Dendritic cell treated with granulocyte-macrophage colony-stimulating factor and Interleukin-4, amounts not matched to agents 40 ng/mL and 50 ng/mL, for 4 days (primary cell): ENCODE measurements around the gene UROS.

Experiments used
- H3K27ac Mint-ChIP-seq: one replicate; pipeline ENCODE4 v1.8.0; 2022; ENCODE audit warnings: mild to moderate bottlenecking, mixed read lengths
- H3K27me3 Mint-ChIP-seq: one replicate; pipeline ENCODE4 v1.8.0; 2022; ENCODE audit warnings: mild to moderate bottlenecking, mixed read lengths
- H3K36me3 Mint-ChIP-seq: one replicate; pipeline ENCODE4 v1.8.0; 2022; ENCODE audit warnings: low read depth, mixed read lengths
- H3K4me1 Mint-ChIP-seq: one replicate; pipeline ENCODE4 v1.8.0; 2022; ENCODE audit warnings: low read depth, mixed read lengths
- H3K4me3 Mint-ChIP-seq: one replicate; pipeline ENCODE4 v1.8.0; 2022; ENCODE audit warnings: mild to moderate bottlenecking, moderate library complexity, mixed read lengths
- H3K9me3 Mint-ChIP-seq: one replicate; pipeline ENCODE4 v1.8.0; 2022; ENCODE audit warnings: mixed read lengths
- intact Hi-C: fragments of 100-400 bp; cut with micrococcal nuclease; formaldehyde crosslinking; loops from one replicate; pipeline ENCODE4 v1.15.0; 2022

The UROS gene

DNA sequence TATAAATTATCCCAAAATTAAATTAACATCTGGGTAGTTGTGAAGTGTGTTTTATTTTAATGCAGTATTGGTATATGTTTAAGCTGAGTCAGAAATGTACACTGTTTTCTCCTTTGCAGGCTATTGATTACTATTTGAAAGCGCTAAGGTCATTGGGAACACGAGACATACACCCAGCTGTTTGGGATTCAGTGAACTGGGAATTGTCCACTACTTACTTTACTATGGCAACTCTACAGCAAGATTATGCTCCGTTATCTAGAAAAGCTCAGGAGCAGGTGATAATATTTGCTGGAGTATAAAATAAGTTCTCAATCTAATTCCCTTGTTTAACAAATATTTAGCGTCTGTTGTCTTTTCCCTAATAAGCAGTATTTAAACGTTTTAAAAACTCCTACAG, 75.6 kb downstream of the UROS start:
- Mint-ChIP-seq H3K27me3 (no peaks in the 10 kb centered on the region), H3K27ac (no peak overlapping the region), H3K4me3 (no peak overlapping the region), H3K9me3 (no peaks in the 10 kb centered on the region), H3K4me1 (no peaks in the 10 kb centered on the region), H3K36me3 (peaks cover 93% of the 10 kb centered on the region)
- intact Hi-C loops: no loop called here

DNA sequence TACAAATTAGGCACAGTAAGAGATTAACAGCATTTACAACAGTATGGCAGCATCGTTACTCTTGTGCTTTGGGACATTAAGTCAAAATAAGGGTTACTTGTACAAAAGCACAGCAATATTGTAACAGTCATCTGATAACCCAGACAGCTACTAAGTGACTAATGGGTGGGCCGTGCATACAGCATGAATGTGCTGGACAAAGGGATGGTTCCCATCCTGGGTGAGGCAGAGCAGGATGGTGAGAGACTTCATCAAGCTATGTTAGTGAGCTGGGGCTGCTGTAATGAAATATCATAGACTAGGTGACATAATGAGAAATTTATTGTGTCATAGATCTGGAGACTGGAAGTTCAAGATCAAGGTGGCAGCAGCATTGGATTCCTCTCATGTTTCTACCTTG, 78.1 kb downstream of the UROS start:
- Mint-ChIP-seq H3K9me3 (no peaks in the 10 kb centered on the region), H3K27ac (no peak overlapping the region), H3K4me1 (no peaks in the 10 kb centered on the region), H3K4me3 (no peak overlapping the region), H3K36me3 (peaks cover 96% of the 10 kb centered on the region), H3K27me3 (no peaks in the 10 kb centered on the region)
- intact Hi-C loops: no loop called here

GRCh38 chr10:125742465-125742864, 80.6 kb downstream of the UROS start:
- Mint-ChIP-seq H3K9me3 (no peaks in the 10 kb centered on the region), H3K27me3 (no peaks in the 10 kb centered on the region), H3K27ac (no peak overlapping the region), H3K4me3 (no peak overlapping the region), H3K36me3 (peaks cover 96% of the 10 kb centered on the region), H3K4me1 (no peaks in the 10 kb centered on the region)
- intact Hi-C loops: no loop called here

DNA sequence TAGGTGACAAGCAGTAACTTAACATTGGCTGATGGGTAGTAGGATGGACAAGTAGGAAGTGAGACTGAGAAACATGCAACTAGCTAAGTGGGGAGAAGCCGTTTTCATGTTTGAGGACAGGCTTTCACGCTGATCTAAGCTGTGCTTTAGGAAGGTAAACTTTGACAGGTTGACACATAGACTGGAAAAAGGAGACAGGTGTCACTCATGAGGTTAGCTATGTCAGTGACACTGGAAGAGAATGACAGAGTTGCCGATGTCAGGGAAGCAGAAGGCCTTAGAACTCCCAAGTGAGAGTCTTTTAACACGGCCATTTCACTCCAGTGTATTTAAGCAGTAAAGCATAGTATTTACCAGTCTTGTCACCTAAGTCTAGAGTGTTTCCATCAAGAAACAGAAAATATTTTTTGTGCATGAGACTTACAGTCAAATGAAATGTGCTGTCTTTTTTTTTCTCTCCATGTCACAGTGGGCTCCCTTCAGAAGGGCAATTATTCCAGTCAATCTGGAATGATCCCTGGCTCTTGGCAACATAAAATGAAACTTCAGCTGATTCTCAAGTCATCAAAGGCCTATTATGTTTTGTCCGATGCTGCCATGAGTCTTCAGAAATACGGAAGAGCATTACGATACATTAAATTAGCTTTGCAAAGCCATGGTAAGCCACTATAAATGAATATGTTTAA, 82.9 kb downstream of the UROS start:
- Mint-ChIP-seq H3K4me3 (no peak overlapping the region), H3K9me3 (no peaks in the 10 kb centered on the region), H3K27me3 (no peaks in the 10 kb centered on the region), H3K4me1 (no peaks in the 10 kb centered on the region), H3K36me3 (peaks cover 96% of the 10 kb centered on the region), H3K27ac (no peak overlapping the region)
- intact Hi-C loops: loop anchor here (10.0 kb wide), 1 partner anchor 755 kb away; no protein-coding TSS in a partner anchor
